ENCODE data around the gene CACNG6.
"Not testable (repeated sequence)": the region's sequence is repeated elsewhere in the genome, so short reads cannot be mapped to it uniquely, and the experiment has no call there.

The CACNG6 gene

GRCh38 chr19:54001496-54001895, 10.1 kb downstream of the CACNG6 start:
- no peak for DNase-seq (ENCODE audit: low read depth, low spot score)

- DNase-seq (ENCODE audit: low read depth, low spot score): no peak
These were observed 11.3 kb downstream of the CACNG6 start for GRCh38 chr19:54002495-54003315.

GRCh38 chr19:54009440-54009839, 18.0 kb downstream of the CACNG6 start:
- no peak for DNase-seq (ENCODE audit: low read depth, low spot score)

- DNase-seq (ENCODE audit: low read depth, low spot score): no peak
These were observed 19.0 kb downstream of the CACNG6 start for GRCh38 chr19:54010474-54010873.

GRCh38 chr19:54011507-54012211, 20.2 kb downstream of the CACNG6 start:
- no peak for DNase-seq (ENCODE audit: low read depth, low spot score)

DNA sequence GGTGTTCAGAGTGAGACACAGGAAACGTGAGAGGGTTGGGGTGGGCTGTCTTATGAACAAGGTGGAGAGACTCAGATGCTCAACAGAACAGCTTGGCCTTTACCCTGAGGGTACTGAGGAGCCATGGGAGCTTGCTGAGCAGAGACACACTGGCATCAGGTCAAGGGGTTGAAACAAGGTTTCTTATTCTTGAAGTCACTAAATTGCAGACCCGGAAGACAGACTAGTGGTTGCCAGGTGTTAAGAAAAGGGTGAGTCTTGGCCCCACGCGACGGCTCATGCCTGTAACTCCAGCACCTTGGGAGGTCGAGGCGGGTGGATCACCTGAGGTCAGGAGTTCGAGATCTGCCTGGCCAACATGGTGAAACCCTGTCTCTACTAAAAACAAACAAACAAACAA, 22.4 kb downstream of the CACNG6 start:
- no peak for DNase-seq (ENCODE audit: low read depth, low spot score)

GRCh38 chr19:54014920-54015560, 23.6 kb downstream of the CACNG6 start:
- DNase-seq (ENCODE audit: low read depth, low spot score): no peak

DNA sequence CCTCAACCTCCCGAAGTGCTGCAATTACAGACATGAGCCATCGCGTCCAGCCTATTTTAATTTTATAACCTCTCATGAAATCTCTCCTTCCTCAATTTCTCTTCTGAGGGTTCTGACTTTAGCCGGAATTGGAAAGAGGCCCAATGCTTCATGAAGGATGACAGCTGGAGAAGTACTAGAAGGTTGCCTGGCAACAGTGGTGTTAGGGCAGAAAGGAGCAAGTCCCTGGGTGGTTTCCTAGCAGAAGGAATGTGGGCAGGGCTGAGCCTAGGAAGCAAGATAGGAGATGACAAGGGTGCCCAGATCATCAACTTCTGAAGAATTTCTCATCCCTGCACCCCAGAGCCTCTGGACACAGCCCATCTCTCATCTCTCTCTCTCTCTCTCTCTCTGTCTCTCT, 25.8 kb downstream of the CACNG6 start:
- peak; percentile 37 for DNase-seq (ENCODE audit: low read depth, low spot score)

DNA sequence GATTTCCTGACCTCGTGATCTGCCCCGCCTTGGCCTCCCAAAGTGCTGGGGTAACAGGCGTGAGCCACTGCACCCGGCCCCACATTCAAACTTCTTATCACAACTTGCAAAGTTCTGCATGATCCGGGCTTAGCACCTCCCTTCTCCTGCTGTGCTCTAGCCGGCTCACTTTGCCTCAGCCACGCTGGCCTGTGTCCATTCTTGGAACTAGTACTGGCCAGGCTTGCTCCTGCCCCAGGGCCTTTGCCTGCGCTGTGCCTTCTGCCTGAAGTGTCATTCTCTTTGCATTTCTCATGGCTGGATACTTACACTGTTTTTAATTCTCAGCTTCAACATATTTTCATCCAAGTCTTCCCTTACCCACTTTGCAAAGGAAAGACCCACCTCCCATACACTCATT, 29.9 kb downstream of the CACNG6 start:
- DNase-seq (ENCODE audit: low read depth, low spot score): no peak

GRCh38 chr19:54021932-54022331, 30.5 kb downstream of the CACNG6 start:
- DNase-seq (ENCODE audit: low read depth, low spot score): no peak

DNA sequence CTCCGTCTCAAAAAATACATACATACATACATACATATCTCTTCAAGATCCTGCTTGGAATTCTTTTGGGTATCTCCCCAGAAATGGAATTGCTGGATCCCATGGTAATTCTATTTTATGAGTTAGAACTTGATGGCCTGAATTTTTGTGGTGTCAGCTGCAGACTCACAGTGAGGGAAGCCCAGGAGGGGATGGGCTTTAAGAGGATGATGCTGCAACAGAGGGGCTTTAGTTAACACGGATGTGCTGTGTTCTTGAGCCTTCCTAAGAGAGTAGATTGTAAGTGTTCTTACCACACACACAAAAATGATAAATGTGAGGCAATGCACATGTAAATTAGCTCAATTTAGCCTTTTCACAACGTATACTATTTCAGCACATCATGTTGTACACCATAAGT, 31.8 kb downstream of the CACNG6 start:
- DNase-seq (ENCODE audit: low read depth, low spot score): no peak

- DNase-seq (ENCODE audit: low read depth, low spot score): no peak
These were observed 33.2 kb downstream of the CACNG6 start for GRCh38 chr19:54024660-54025059.

DNA sequence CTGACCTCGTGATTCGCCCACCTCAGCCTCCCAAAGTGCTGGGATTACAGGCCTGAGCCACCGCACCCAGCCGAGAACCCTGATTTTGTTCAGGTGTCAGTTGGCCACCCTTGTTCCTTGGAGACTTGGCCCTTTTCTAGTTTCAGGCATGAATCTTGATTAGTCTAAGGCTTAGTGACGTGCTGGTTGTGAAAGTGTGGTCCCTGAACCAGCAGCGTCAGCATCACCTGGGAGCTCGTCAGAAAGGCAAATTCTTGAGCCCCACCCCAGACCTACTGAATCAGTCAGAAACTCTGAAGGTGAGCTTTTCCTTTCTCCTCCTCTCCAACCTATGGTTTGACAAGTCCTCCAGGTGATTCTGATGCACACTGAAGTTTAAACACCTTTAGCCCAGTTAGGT, 35.2 kb downstream of the CACNG6 start:
- DNase-seq (ENCODE audit: low read depth, low spot score): no peak

DNA sequence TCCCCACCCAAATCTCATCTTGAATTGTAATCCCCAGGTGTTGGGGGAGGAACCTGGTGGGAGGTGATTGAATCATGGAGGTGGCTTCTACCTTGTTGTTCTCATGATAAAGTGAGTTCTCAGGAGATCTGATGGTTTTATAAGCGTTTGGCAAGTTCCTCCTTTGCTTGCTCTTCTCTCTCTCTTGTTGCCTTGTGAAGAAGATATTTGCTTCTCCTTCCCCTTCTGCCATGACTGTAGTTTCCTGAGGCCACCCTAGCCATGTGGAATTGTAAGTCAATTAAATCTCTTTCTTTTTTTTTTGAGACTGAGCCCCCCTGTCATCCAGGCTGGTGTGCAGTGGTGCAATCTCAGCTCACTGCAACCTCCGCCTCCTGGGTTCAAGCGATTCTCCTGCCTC, 37.9 kb downstream of the CACNG6 start:
- no peak for DNase-seq (ENCODE audit: low read depth, low spot score)

DNA sequence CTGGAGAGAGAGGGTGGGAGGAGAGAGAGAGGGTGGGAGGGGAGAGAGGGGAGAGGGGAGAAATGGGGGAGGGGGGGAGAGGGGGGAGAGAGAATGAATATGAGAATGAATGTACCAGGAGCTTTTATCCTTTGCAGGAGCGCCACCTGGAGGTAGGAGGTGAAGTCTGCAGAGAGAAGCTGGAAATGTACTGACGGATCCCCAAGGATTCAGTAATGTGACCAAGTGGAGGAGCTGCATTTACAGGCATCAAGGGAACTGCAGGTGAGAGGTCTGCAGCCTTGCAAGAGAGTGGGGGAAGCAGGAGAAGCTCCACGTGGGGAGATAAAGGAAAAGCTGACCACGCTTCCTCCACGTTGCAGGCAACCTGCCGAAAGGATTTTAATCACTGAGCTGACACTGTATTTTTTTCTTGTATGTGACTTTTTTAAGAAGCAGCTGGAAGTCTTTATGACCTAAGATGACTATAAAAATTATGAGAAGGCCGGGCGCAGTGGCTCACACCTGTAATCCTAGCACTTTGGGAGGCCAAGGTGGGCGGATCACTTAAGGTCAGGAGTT, 38.6 kb downstream of the CACNG6 start:
- DNase-seq (ENCODE audit: low read depth, low spot score): peak; percentile 86

- DNase-seq (ENCODE audit: low read depth, low spot score): no peak
These were observed 39.6 kb downstream of the CACNG6 start for GRCh38 chr19:54030895-54031586.

DNA sequence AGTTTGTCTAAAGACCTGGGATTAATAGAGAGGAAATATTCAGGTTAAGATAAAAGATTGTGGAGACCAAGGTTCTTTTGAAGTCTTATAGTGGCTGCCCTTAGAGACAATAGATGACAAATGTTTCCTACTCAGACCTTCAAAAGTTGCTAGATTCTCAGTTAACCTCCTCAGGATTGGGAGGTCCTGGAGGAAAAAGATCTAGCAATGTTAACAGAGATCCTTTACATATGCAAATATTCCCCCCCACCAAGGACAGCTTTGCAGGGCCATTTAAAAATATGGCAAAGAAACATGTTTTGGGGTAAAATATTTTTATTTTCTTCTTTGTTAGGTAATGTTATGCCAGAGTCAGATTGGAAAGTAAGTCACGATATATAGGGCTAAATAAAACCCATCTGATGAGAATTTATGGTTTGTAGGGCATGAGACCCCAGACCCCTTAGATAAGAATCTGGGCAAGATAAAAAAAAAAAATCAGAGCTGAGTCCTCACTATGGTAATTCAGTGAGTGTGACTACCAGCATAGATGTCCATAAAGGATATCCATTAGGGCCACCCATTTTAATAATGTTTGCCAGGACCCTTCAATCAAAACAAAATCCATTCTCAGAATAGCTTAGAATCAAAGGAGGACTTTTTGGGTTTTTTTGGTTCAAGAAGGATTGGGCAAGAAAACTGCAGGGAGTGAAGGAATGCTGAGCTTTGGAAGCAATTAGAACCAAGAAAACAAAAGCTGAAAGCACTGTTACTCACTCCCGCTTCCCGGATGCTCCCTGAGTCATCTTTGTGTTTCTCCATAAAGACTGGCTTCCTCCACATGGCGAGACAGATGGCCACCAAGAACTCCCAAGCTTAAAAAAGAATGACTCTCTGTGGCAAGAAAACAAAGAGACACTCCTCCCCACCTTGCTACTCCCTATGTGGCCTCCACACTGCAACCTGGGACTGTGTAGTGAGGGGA, 44.1 kb downstream of the CACNG6 start:
- DNase-seq (ENCODE audit: low read depth, low spot score): peak; percentile 60

DNA sequence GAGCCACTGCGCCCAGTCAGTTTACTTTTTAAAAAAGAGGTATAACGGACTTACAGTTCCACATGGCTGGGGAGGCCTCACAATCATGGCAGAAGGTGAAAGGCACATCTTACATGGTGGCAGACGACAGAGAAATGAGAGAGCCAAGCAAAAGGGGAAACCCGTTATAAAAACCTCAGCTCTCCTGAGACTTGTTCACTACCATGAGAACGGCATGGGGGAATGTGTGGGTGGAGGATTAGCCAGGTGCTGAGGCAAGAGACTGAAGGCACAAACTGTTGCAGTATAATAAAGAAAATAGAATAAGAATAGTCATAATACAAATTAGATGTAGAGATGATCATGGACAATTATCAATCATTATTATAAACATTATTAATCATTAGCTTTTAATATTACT, 45.1 kb downstream of the CACNG6 start:
- not testable (repeated sequence) for DNase-seq (ENCODE audit: low read depth, low spot score)

DNA sequence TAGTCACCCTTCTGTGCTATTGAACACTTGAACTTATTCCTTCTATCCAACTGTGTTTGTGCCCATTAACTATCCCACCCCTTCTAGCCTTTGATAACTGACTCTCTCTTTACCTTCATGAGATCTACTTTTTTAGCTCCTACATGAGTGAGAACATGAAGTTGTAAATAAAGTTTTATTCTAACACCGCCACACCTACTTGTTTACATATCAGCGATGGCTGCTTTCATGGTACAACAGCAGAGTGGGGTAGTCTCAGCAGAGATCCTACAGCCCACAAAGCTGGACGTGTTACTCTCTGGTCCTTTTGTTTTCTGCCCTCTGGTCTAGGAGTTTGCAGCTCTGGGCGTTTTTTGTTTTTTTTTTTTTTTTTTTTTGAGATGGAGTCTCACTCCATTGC, 48.6 kb downstream of the CACNG6 start:
- no peak for DNase-seq (ENCODE audit: low read depth, low spot score)

DNA sequence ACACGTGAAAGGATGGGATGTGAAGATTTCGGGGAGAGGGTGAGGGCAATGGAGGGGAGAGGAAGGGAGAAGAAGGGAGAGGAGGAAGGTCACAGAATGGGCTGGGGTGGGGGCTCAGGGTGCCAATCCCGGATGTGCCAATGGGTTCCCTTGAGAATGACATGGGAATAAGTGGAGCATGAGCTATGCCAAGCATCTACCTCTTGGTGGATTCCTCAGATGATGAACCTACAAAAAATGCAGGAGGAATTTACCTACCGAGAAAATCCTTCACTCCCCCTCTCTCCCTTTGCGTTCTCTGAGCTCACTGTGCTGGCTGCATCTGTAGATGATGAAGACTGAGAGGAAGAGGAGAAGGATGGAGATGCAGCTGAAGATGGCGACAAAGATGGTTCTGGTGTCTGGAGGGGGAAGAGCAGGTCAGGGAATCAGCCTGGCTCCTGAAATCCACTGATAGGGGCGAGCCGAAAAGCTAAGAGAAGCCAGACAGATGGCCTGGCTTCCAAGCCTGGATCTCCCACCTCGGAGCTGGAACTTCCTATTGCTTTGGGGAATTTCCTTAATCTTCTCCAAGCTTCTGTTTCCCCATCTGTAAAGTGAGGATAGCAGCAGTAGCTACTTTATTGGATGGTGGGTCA, 50.7 kb downstream of the CACNG6 start:
- no peak for DNase-seq (ENCODE audit: low read depth, low spot score)
